ENCODE data around the gene ITCH.

DNA sequence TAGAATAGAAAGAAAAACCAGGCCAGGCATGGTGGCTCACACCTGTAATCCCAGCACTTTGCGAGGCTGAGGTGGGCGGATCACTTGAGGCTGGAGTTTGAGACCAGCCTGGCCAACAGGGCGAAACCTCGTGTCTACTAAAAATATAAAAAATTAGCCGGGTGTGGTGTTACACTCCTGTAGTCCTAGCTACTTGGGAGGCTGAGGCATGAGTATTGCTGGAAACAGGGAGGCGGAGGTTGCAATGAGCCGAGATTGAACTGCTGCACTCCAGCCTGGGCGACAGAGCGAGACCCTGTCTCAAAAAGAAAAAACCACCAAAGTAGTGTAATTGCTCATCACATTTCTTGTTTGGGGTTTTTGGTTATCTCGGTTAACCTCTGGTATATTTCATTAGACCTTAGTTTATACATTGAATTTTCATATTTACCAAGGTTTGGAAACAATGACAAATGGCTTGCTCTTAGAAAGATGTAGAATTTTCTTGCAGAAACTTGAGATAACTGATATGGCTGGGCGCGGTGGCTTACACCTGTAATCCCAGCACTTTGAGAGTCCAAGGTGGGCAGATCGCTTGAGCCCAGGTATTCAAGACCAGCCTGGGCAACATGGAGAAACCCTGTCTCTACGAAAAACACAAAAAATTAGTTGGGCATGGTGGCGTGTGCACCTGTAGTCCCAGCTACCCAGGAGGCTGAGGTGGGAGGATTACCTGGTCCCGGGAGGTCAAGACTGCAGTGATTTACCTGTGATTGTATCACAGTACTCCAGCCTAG is 14.2 kb downstream of the ITCH start:
- no peak for TF ChIP-seq CTCF (IDR thresholded peaks at IDR 0.05; ENCODE audit: insufficient read depth, low read length, poor library complexity, severe bottlenecking)
- no peak for TF ChIP-seq EZH2phosphoT487 (conservative IDR thresholded peaks at IDR 0.05; ENCODE audit: low read length)
